Spleen (tissue), 11 donors: Measurements from ENCODE around the gene EEF1AKMT3. TPM values are rescaled to one million over a fixed set of nuclear protein-coding genes. Genes with fewer than 3 reads are reported as not detected.

ENCODE experiments used
- DNase-seq: peaks from one replicate; pipeline ENCODE4 v3.0.0-alpha.2; 2020
- H3K27ac ChIP-seq, 8 donors: fragments of 200-600 bp; sonication (generic) in 7 of 8; 1 replicate in 4 of 8; 2 replicates in 4 of 8; pipeline versions ENCODE4 v1.5.0 to v1.8.0; 2016 to 2021; ENCODE audit warnings: inconsistent platforms in 4 of 8, mild to moderate bottlenecking in 4 of 8, moderate library complexity in 1 of 8
- H3K27me3 ChIP-seq, 7 donors: fragments of 200-600 bp; sonication (generic) in 6 of 7; replicated peaks in 1 of 7; 1 replicate in 4 of 7; 2 replicates in 3 of 7; pipeline versions ENCODE4 v1.5.0 to v1.8.0; 2016 to 2021; ENCODE audit warnings: inconsistent platforms in 3 of 7, mild to moderate bottlenecking in 1 of 7
- H3K36me3 ChIP-seq, 6 donors: fragments of 200-600 bp; sonication (generic) in 5 of 6; 1 replicate in 4 of 6; 2 replicates in 2 of 6; pipeline versions ENCODE4 v1.5.0 to v1.8.0; 2016 to 2021; ENCODE audit warnings: inconsistent platforms in 2 of 6
- H3K4me1 ChIP-seq, 6 donors: fragments of 200-600 bp; sonication (generic) in 5 of 6; 1 replicate in 3 of 6; 2 replicates in 3 of 6; pipeline versions ENCODE4 v1.5.0 to v1.8.0; 2016 to 2021; ENCODE audit warnings: inconsistent platforms in 3 of 6
- H3K4me3 ChIP-seq, 8 donors: fragments of 200-600 bp; sonication (generic) in 7 of 8; 1 replicate in 4 of 8; 2 replicates in 4 of 8; pipeline versions ENCODE4 v1.5.0 to v1.8.0; 2016 to 2021; ENCODE audit warnings: inconsistent platforms in 4 of 8, mild to moderate bottlenecking in 4 of 8, moderate library complexity in 2 of 8
- H3K9me3 ChIP-seq, 8 donors: fragments of 200-600 bp; sonication (generic) in 7 of 8; 1 replicate in 4 of 8; 2 replicates in 4 of 8; pipeline versions ENCODE4 v1.5.0 to v1.8.0; 2016 to 2021; ENCODE audit warnings: inconsistent platforms in 4 of 8
- CTCF ChIP-seq, 11 experiments: fragments of 200-600 bp in 7 of 11; fragments of 450-650 bp in 4 of 11; sonication (generic) in 4 of 11; IDR thresholded peaks in 8 of 11; conservative IDR thresholded peaks in 3 of 11; 1 replicate in 7 of 11; 2 replicates in 4 of 11; pipeline versions ENCODE4 v1.4.0 to v1.8.0; 2016 to 2021; ENCODE audit warnings: antibody characterized with exemption in 11 of 11, inconsistent platforms in 4 of 11, mild to moderate bottlenecking in 1 of 11
- POLR2A ChIP-seq, 3 donors: fragments of 450-650 bp; IDR thresholded peaks; one replicate each; pipeline ENCODE4 v1.5.1; 2017; ENCODE audit warnings: antibody characterized with exemption in 3 of 3, mild to moderate bottlenecking in 1 of 3
- POLR2AphosphoS5 ChIP-seq, 3 donors: sonication (generic); formaldehyde crosslinking; IDR thresholded peaks; one replicate each; pipeline ENCODE4 v1.5.1; 2017; ENCODE audit warnings: antibody characterized with exemption in 3 of 3
- WGBS, 5 donors: extraction: QIAGEN DNeasy Blood & Tissue Kit in 3 of 5; methylation state at CpG; one replicate each; pipeline versions ENCODE4 v1.1.5 to v1.1.7; 2013 to 2018; 5-methylcytosine and 5-hydroxymethylcytosine counted together
- intact Hi-C: fragments of 100-400 bp; cut with DNase I; formaldehyde crosslinking; loops from one replicate; pipeline ENCODE4 v1.15.0; 2023; ENCODE audit warnings: low total_unique reads
- polyA plus RNA-seq, 3 donors: library from polyadenylated mRNA; stranded (reverse); fragments of 200-250 nt; gene quantifications; one replicate each; pipeline ENCODE4 v1.2.1, GENCODE V29; 2013
- total RNA-seq, 7 donors: library from RNA; depleted of rRNA in 3 of 7; stranded (reverse); fragments of >200 nt in 3 of 7; fragmentation: NEBNext Ultra II Directional in 4 of 7; extraction: Animal tissue kit (Norgen Biotek cat#: 25700) in 4 of 7; gene quantifications; one replicate each; pipeline versions ENCODE4 v1.1.0 to v1.2.1, GENCODE V29; 2016 to 2021
- donor health status: healthy with polysubstance abuse.
- donor health status: DM: no; HTN: no; CAD: no; lungs with moderate emphysema.
- donor health status: DM: no; HTN: no; CAD: no.
- donor health status: Bipolar disorder and iron deficiency.
- donor health status: healthy.
- donor health status: DM: no; HTN: no; CAD: no.
- donor health status: DM: yes; HTN: yes; CAD: no.

EEF1AKMT3 gene
- total and polyA plus RNA-seq, 10 donors: 1.2 to 9.5 (median 4.4) TPM

DNA sequence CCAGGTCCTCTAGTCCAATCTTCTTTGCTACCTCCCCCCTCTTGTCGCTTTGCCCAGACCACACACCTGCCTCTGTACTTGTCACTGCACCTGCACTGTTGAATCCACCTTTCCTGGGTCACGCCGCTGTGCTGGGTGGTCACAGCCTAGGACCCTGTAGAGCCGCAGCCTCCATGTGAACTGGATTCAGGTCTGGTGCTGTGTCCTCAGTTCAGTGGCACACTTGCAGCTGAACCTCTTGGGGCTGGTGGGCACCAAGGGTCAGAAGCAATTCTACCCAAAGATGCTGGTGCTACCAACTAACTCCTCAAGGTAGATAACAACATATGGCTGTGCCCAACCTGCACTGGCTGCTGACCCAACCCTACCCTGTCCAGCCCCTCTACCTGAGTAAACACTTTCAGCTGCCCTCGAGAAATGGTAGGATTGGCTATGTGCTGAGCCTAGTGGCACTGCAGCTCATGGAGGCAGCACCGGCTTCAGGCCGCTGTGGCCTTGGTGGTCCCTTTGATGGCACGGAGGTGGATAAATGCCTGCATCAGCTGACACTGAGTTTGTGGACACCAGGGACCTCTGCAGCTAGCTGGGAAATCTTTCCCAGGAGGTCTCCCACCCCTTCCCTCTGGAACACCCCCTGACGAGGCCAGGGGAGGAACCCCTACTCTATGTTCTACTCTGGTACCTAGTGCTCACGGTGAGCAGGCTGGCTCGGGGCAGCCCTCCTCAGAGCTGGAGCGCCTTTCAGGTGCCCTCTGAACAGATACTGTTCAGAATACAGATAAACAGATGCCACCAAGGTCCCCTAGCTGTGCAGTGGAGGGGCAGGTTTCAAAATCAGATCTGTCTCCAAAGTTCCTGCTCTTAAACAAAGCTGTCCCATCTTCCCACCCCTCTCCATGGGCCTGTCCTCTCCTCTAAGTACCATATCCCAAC lies 48.1 kb upstream of the EEF1AKMT3 start:
- TF ChIP-seq POLR2A (IDR thresholded peaks at IDR 0.05): no peak
- TF ChIP-seq POLR2AphosphoS5 (IDR thresholded peaks at IDR 0.05): peak; percentile 33 to 55 (median 51)
- Histone ChIP-seq H3K27ac (no peak overlapping the region), H3K4me3 (no peak overlapping the region), H3K9me3 (no peaks in the 10 kb centered on the region), H3K27me3 (no peaks in the 10 kb centered on the region), H3K4me1 (peaks cover 0 to 24% (median 7%) of the 10 kb centered on the region in 6 donors), H3K36me3 (peaks cover 0 to 67% (median 56%) of the 10 kb centered on the region in 6 donors)
- DNase-seq: no peak
- intact Hi-C loops: no loop called here
- WGBS, 5 donors: 86 to 92% (median 89%) methylated on average over 12 of the region's 12 CpGs

DNA sequence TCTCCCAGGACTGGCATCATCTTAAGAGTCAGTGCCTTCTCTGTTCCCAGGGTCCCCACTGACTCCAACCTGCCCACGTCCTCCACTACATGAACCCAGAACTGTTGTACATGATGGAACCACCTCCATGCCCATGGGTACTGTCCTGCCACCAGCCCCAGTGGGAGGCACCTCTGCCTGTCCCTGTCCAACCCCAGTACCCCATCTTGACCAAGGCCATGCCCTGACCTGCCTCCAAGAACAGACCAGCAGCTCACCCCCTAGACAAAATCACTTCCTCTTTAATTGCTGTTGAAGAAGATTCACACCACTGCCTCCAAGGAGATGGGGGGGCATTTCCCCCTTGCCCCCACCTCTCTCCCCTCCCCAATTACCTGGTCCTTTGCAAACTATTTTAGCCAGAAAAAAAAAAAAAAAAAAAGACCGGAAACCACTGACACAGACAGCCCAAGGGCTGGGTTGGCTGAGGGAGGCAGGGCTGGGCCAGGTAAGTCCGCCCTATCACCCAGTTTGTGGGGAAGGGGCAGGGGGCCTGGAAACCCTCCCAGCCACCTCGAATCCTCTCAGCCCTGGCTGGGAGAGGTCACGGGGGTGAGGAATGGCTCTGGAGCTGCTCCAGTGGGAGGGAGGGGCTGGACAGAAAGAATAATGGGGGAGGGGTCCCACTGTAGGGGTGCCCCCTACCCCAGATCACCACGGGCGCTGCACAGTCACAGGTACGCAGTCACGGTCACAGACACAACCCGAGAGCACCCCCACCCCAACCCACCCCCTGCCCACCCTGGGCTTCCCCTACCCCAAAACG lies 47.3 kb upstream of the EEF1AKMT3 start:
- no peak for TF ChIP-seq POLR2A (IDR thresholded peaks at IDR 0.05)
- peak in 1 of 3 donors; percentile 16 for TF ChIP-seq POLR2AphosphoS5 (IDR thresholded peaks at IDR 0.05)
- no peak for TF ChIP-seq CTCF (IDR thresholded peaks at IDR 0.05 in 8 of 11, conservative IDR thresholded peaks at IDR 0.05 in 3 of 11)
- no peak for DNase-seq
- H3K27ac ChIP-seq: no peak overlapping the region
- H3K36me3 ChIP-seq: peaks cover 0 to 67% (median 54%) of the 10 kb centered on the region in 6 donors
- H3K4me1 ChIP-seq: peaks cover 0 to 24% (median 7%) of the 10 kb centered on the region in 6 donors
- H3K9me3 ChIP-seq: no peaks in the 10 kb centered on the region
- H3K4me3 ChIP-seq: no peak overlapping the region
- WGBS, 5 donors: 70 to 84% (median 80%) methylated on average over 7 to 11 of the region's 11 CpGs
- intact Hi-C loops: no loop called here
- no peaks in the 10 kb centered on the region for H3K27me3 ChIP-seq

GRCh38 chr12:57725851-57726150 lies 46.6 kb upstream of the EEF1AKMT3 start:
- H3K4me1 ChIP-seq: peaks cover 0 to 24% (median 7%) of the 10 kb centered on the region in 6 donors
- no peaks in the 10 kb centered on the region for H3K9me3 ChIP-seq
- intact Hi-C loops: no loop called here
- 60 to 72% (median 62%) methylated on average over 7 to 10 of the region's 10 CpGs for WGBS, 5 donors
- peak overlapping the region in 5 of 8 donors; percentile 51 to 79 (median 67) for H3K27ac ChIP-seq
- H3K4me3 ChIP-seq: peak overlapping the region in 7 of 8 donors; percentile 42 to 76 (median 48)
- no peak for TF ChIP-seq POLR2AphosphoS5 (IDR thresholded peaks at IDR 0.05)
- no peak for TF ChIP-seq CTCF (IDR thresholded peaks at IDR 0.05 in 8 of 11, conservative IDR thresholded peaks at IDR 0.05 in 3 of 11)
- TF ChIP-seq POLR2A (IDR thresholded peaks at IDR 0.05): no peak
- DNase-seq: no peak
- H3K36me3 ChIP-seq: peaks cover 0 to 67% (median 53%) of the 10 kb centered on the region in 6 donors
- no peaks in the 10 kb centered on the region for H3K27me3 ChIP-seq

- intact Hi-C loops: no loop called here
- Histone ChIP-seq H3K27me3 (no peaks in the 10 kb centered on the region), H3K4me3 (peak overlapping the region; percentile 42 to 76 (median 48)), H3K9me3 (no peaks in the 10 kb centered on the region), H3K27ac (peak overlapping the region in 7 of 8 donors; percentile 22 to 79 (median 62)), H3K4me1 (peaks cover 0 to 24% (median 7%) of the 10 kb centered on the region in 6 donors), H3K36me3 (peaks cover 0 to 67% (median 54%) of the 10 kb centered on the region in 6 donors)
- WGBS, 5 donors: 37 to 82% (median 66%) methylated on average over 50 to 79 of the region's 79 CpGs
- peak; percentile 87 for DNase-seq
- TF ChIP-seq POLR2A (IDR thresholded peaks at IDR 0.05) (no peak), POLR2AphosphoS5 (IDR thresholded peaks at IDR 0.05) (peak; percentile 27 to 53 (median 28)), CTCF (IDR thresholded peaks at IDR 0.05 in 8 of 11, conservative IDR thresholded peaks at IDR 0.05 in 3 of 11) (peak; percentile 24 to 71 (median 58))
Measured at GRCh38 chr12:57726151-57726883, 46.1 kb upstream of the EEF1AKMT3 start.
